Measurements from ENCODE around the gene PRR5L. TPM values are rescaled to one million over a fixed set of nuclear protein-coding genes. Genes with fewer than 3 reads are reported as not detected.
A peak's percentile ranks its signal among the peaks of the same experiment; 100 is the strongest.

PRR5L gene
- total and polyA plus RNA-seq, 4 experiments from 2014 or later, result 10.1 to 62.7 (median 39.7) TPM

- Mint-ChIP-seq H3K27ac (peak overlapping the region in 5 of 7 donors; percentile 18 to 76 (median 26)), H3K27me3 (no peaks in the 10 kb centered on the region), H3K9me3 (no peaks in the 10 kb centered on the region), H3K36me3 (peaks cover 54 to 64% of the 10 kb centered on the region in 2 donors), H3K4me3 (no peak overlapping the region), H3K4me1 (peaks cover 13 to 31% (median 17%) of the 10 kb centered on the region in 4 donors)
- Histone ChIP-seq H3K36me3 (ENCODE audit: insufficient read depth, low read length) (peaks cover 40% of the 10 kb centered on the region), H3K27ac (ENCODE audit: low read depth, low read length) (no peak overlapping the region), H3K4me1 (ENCODE audit: insufficient read depth, low read length) (peaks cover 13% of the 10 kb centered on the region), H3K4me3 (ENCODE audit: low read length in 2 of 2) (no peak overlapping the region), H3K9me3 (ENCODE audit: control insufficient read depth in 1 of 2, low read length in 2 of 2) (no peaks in the 10 kb centered on the region), H3K27me3 (ENCODE audit: insufficient read depth, low read length) (no peaks in the 10 kb centered on the region)
- POLR2A ChIA-PET (ENCODE audit: partially characterized antibody), result interaction anchor here (0.9 to 2.1 kb wide), 8 partner anchors 16 to 203 kb away, joined by 3 to 14 read pairs (median 4); partner anchors contain the start of gene COMMD9
- intact Hi-C loops (cut with micrococcal nuclease), result loop anchor here (1.0 to 5.0 kb wide), 6 partner anchors 16 to 877 kb away; no protein-coding TSS in a partner anchor
- CTCF ChIA-PET (ENCODE audit: partially characterized antibody), result interaction anchor here (0.8 to 8.0 kb wide), 46 partner anchors 9 to 879 kb away, joined by 3 to 131 read pairs (median 5); partner anchors contain the start of genes COMMD9, PRR5L and TRAF6
- DNase-seq, result peak in 4 of 5 donors; percentile 42 to 54 (median 46)
Measured at GRCh38 chr11:36492724-36493304, 196.7 kb downstream of the PRR5L start.

DNA sequence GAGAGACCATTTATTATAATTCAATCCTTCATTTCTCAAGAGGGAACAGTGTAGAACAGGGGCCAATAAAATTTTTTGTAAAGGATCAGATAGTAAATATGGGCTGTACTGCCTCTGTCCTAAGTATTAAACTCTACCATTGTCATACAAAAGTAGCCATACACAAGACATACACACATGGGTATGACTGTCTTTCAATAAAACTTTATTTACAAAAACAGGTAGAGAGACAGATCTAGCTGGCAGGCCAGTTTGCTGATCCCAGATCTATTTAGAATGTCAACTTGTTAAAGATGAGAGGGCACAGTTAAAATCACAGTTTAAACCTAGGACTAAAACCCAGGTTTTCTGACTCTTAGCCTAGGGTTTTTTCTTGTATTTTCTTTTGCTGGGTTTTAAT, 197.2 kb downstream of the PRR5L start:
- H3K27me3 Mint-ChIP-seq, result no peaks in the 10 kb centered on the region
- Histone ChIP-seq H3K4me1 (ENCODE audit: insufficient read depth, low read length) (peaks cover 8% of the 10 kb centered on the region), H3K9me3 (ENCODE audit: control insufficient read depth in 1 of 2, low read length in 2 of 2) (no peaks in the 10 kb centered on the region), H3K4me3 (ENCODE audit: low read length in 2 of 2) (no peak overlapping the region), H3K27ac (ENCODE audit: low read depth, low read length) (no peak overlapping the region), H3K27me3 (ENCODE audit: insufficient read depth, low read length) (no peaks in the 10 kb centered on the region), H3K36me3 (ENCODE audit: insufficient read depth, low read length) (peaks cover 42% of the 10 kb centered on the region)
- peak overlapping the region in 2 of 7 donors; percentile 8 to 76 for H3K27ac Mint-ChIP-seq
- POLR2A ChIA-PET (ENCODE audit: partially characterized antibody), result interaction anchor here (0.9 to 2.1 kb wide), 8 partner anchors 16 to 204 kb away, joined by 3 to 14 read pairs (median 4); partner anchors contain the start of gene COMMD9
- DNase-seq, result no peak
- H3K4me1 Mint-ChIP-seq, result peaks cover 10 to 26% (median 14%) of the 10 kb centered on the region in 4 donors
- CTCF ChIA-PET (ENCODE audit: partially characterized antibody), result interaction anchor here (0.8 to 8.0 kb wide), 47 partner anchors 9 to 879 kb away, joined by 3 to 131 read pairs (median 5); partner anchors contain the start of genes COMMD9, PRR5L and TRAF6
- no peak overlapping the region for H3K4me3 Mint-ChIP-seq
- H3K36me3 Mint-ChIP-seq, result peaks cover 52 to 67% of the 10 kb centered on the region in 2 donors
- intact Hi-C loops (cut with micrococcal nuclease), result loop anchor here (2.0 to 5.0 kb wide), 2 partner anchors 15 to 671 kb away; no protein-coding TSS in a partner anchor
- H3K9me3 Mint-ChIP-seq, result no peaks in the 10 kb centered on the region

- peaks cover 44% of the 10 kb centered on the region for H3K36me3 ChIP-seq (ENCODE audit: insufficient read depth, low read length)
- no peak for DNase-seq
- peak overlapping the region in 2 of 7 donors; percentile 32 to 69 for H3K27ac Mint-ChIP-seq
Measured at GRCh38 chr11:36498721-36499120, 202.6 kb downstream of the PRR5L start.

DNA sequence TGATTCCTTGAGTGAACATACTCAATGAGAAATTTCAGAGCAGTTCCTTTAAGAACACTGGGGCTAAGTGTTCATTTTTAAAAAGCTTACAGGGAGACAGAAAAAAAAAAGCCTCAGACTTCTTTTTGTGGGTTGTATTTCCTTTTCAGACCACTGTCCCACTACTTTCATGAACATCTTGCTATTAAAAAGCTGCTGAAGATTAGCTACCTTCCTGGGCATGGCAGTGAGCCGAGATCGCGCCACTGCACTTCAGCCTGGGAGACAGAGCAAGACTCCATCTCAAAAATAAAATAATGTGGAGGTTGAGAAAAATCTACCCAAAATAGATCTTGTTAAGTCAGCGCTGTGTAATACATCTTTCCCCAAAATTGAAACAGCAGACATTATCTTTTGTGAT, 203.2 kb downstream of the PRR5L start:
- Mint-ChIP-seq H3K36me3 (peaks cover 30 to 56% of the 10 kb centered on the region in 2 donors), H3K27ac (peak overlapping the region in 2 of 7 donors; percentile 32 to 69), H3K4me3 (no peak overlapping the region), H3K4me1 (peaks cover 8 to 28% (median 22%) of the 10 kb centered on the region in 4 donors), H3K9me3 (no peaks in the 10 kb centered on the region), H3K27me3 (no peaks in the 10 kb centered on the region)
- Histone ChIP-seq H3K27me3 (ENCODE audit: insufficient read depth, low read length) (no peaks in the 10 kb centered on the region), H3K4me1 (ENCODE audit: insufficient read depth, low read length) (no peaks in the 10 kb centered on the region), H3K4me3 (ENCODE audit: low read length in 2 of 2) (no peak overlapping the region), H3K36me3 (ENCODE audit: insufficient read depth, low read length) (peaks cover 44% of the 10 kb centered on the region), H3K9me3 (ENCODE audit: control insufficient read depth in 1 of 2, low read length in 2 of 2) (no peaks in the 10 kb centered on the region), H3K27ac (ENCODE audit: low read depth, low read length) (no peak overlapping the region)
- ChIA-PET CTCF (ENCODE audit: partially characterized antibody) (interaction anchor here (0.9 to 1.1 kb wide), 4 partner anchors 11 to 209 kb away, joined by 3 to 4 read pairs (median 4); partner anchors contain the start of gene TRAF6), POLR2A (ENCODE audit: partially characterized antibody) (no interaction called here)
- intact Hi-C loops (cut with micrococcal nuclease), result no loop called here
- no peak for DNase-seq

More at GRCh38 chr11:36498721-36499120, 202.6 kb downstream of the PRR5L start:
- peaks cover 6 to 24% (median 19%) of the 10 kb centered on the region in 4 donors for H3K4me1 Mint-ChIP-seq
- Histone ChIP-seq H3K27ac (ENCODE audit: low read depth, low read length) (no peak overlapping the region), H3K27me3 (ENCODE audit: insufficient read depth, low read length) (no peaks in the 10 kb centered on the region), H3K9me3 (ENCODE audit: control insufficient read depth in 1 of 2, low read length in 2 of 2) (no peaks in the 10 kb centered on the region), H3K4me3 (ENCODE audit: low read length in 2 of 2) (no peak overlapping the region), H3K4me1 (ENCODE audit: insufficient read depth, low read length) (no peaks in the 10 kb centered on the region)
- no peak overlapping the region for H3K4me3 Mint-ChIP-seq
- POLR2A ChIA-PET (ENCODE audit: partially characterized antibody), result no interaction called here
- H3K36me3 Mint-ChIP-seq, result peaks cover 29 to 58% of the 10 kb centered on the region in 2 donors
- no peaks in the 10 kb centered on the region for H3K27me3 Mint-ChIP-seq
- intact Hi-C loops (cut with micrococcal nuclease), result no loop called here
- CTCF ChIA-PET (ENCODE audit: partially characterized antibody), result interaction anchor here (0.9 to 1.5 kb wide), 3 partner anchors 206 to 233 kb away, joined by 3 to 4 read pairs (median 4); no protein-coding TSS in a partner anchor
- no peaks in the 10 kb centered on the region for H3K9me3 Mint-ChIP-seq

- ChIA-PET CTCF (ENCODE audit: partially characterized antibody) (interaction anchor here (0.9 to 6.7 kb wide), 6 partner anchors 7 to 208 kb away, joined by 3 to 82 read pairs (median 4); partner anchors contain the start of gene TRAF6), POLR2A (ENCODE audit: partially characterized antibody) (interaction anchor here (0.8 to 1.7 kb wide), 2 partner anchors 10 to 210 kb away, joined by 3 read pairs; no protein-coding TSS in a partner anchor)
- H3K36me3 ChIP-seq (ENCODE audit: insufficient read depth, low read length), result peaks cover 41% of the 10 kb centered on the region
- Mint-ChIP-seq H3K4me1 (peaks cover 15 to 36% (median 29%) of the 10 kb centered on the region in 4 donors), H3K36me3 (peaks cover 30 to 56% of the 10 kb centered on the region in 2 donors), H3K27me3 (no peaks in the 10 kb centered on the region), H3K9me3 (no peaks in the 10 kb centered on the region), H3K27ac (peak overlapping the region in 3 of 7 donors; percentile 65 to 71 (median 69)), H3K4me3 (no peak overlapping the region)
- no peaks in the 10 kb centered on the region for H3K9me3 ChIP-seq (ENCODE audit: control insufficient read depth in 1 of 2, low read length in 2 of 2)
- intact Hi-C loops (cut with micrococcal nuclease), result no loop called here
- H3K4me3 ChIP-seq (ENCODE audit: low read length in 2 of 2), result no peak overlapping the region
- H3K27ac ChIP-seq (ENCODE audit: low read depth, low read length), result no peak overlapping the region
- no peaks in the 10 kb centered on the region for H3K27me3 ChIP-seq (ENCODE audit: insufficient read depth, low read length)
- no peak for DNase-seq
- H3K4me1 ChIP-seq (ENCODE audit: insufficient read depth, low read length), result peaks cover 6% of the 10 kb centered on the region
Measured at GRCh38 chr11:36500315-36500721, 204.2 kb downstream of the PRR5L start.

GRCh38 chr11:36501236-36501635, 205.1 kb downstream of the PRR5L start:
- Mint-ChIP-seq H3K27ac (peak overlapping the region in 3 of 7 donors; percentile 9 to 69 (median 46)), H3K36me3 (peaks cover 30 to 55% of the 10 kb centered on the region in 2 donors), H3K4me1 (peaks cover 25 to 45% (median 37%) of the 10 kb centered on the region in 4 donors), H3K27me3 (no peaks in the 10 kb centered on the region), H3K9me3 (no peaks in the 10 kb centered on the region), H3K4me3 (no peak overlapping the region)
- Histone ChIP-seq H3K27me3 (ENCODE audit: insufficient read depth, low read length) (no peaks in the 10 kb centered on the region), H3K36me3 (ENCODE audit: insufficient read depth, low read length) (peaks cover 36% of the 10 kb centered on the region), H3K4me3 (ENCODE audit: low read length in 2 of 2) (no peak overlapping the region), H3K27ac (ENCODE audit: low read depth, low read length) (no peak overlapping the region), H3K9me3 (ENCODE audit: control insufficient read depth in 1 of 2, low read length in 2 of 2) (no peaks in the 10 kb centered on the region), H3K4me1 (ENCODE audit: insufficient read depth, low read length) (peaks cover 14% of the 10 kb centered on the region)
- intact Hi-C loops (cut with micrococcal nuclease), result no loop called here
- DNase-seq, result no peak
- ChIA-PET POLR2A (ENCODE audit: partially characterized antibody) (interaction anchor here (1.7 kb wide), 1 partner anchor 211 kb away, joined by 3 read pairs; no protein-coding TSS in a partner anchor), CTCF (ENCODE audit: partially characterized antibody) (interaction anchor here (0.9 to 6.7 kb wide), 7 partner anchors 8 to 679 kb away, joined by 3 to 82 read pairs (median 7); partner anchors contain the start of gene TRAF6)

All from CD4-positive, alpha-beta memory T cell (primary cell).